HepG2 (cell line): Measurements from ENCODE around the gene PRMT5. TPM values are rescaled to one million over a fixed set of nuclear protein-coding genes. Genes with fewer than 3 reads are reported as not detected.

Source experiments
- CBX2 ChIP-seq, 2 experiments: fragments of 200-600 bp in 1 of 2; sonication (generic); formaldehyde crosslinking in 1 of 2; IDR thresholded peaks; 2 replicates each; pipeline versions ENCODE4 v1.7.0 to v1.8.1; 2018 to 2022; ENCODE audit warnings: low read depth in 2 of 2, low read length in 1 of 2, mild to moderate bottlenecking in 1 of 2, missing genetic modification reagents in 1 of 2
- DMAP1 ChIP-seq: IDR thresholded peaks from 2 replicates; pipeline ENCODE4 v1.6.1; 2016
- EED ChIP-seq: sonication (generic); formaldehyde crosslinking; IDR thresholded peaks from 2 replicates; pipeline ENCODE4 v1.5.0; 2020; ENCODE audit warnings: mild to moderate bottlenecking, missing genetic modification reagents
- PHF5A ChIP-seq: IDR thresholded peaks from one replicate; pipeline ENCODE4 v1.6.1; 2018; ENCODE audit warnings: low read depth, missing genetic modification reagents; ENCODE audit not compliant: unreplicated experiment
- SETDB1 ChIP-seq: sonication (generic); formaldehyde crosslinking; IDR thresholded peaks from 2 replicates; pipeline ENCODE4 v1.5.1; 2020; ENCODE audit warnings: missing genetic modification reagents, mild to moderate bottlenecking, borderline replicate concordance
- SNAI1 ChIP-seq: sonication (generic); formaldehyde crosslinking; IDR thresholded peaks from 2 replicates; pipeline ENCODE4 v1.5.0; 2020; ENCODE audit warnings: mild to moderate bottlenecking, missing genetic modification reagents, borderline replicate concordance
- TOPORS ChIP-seq: sonication (generic); formaldehyde crosslinking; IDR thresholded peaks from 2 replicates; pipeline ENCODE4 v1.8.0; 2023; ENCODE audit warnings: mild to moderate bottlenecking, missing genetic modification reagents
- YEATS2 ChIP-seq: sonication (generic); formaldehyde crosslinking; IDR thresholded peaks from 2 replicates; pipeline ENCODE4 v1.4.0; 2020; ENCODE audit warnings: missing genetic modification reagents, borderline replicate concordance
- ZNF12 ChIP-seq: sonication (generic); formaldehyde crosslinking; IDR thresholded peaks from 2 replicates; pipeline ENCODE4 v1.5.0; 2020; ENCODE audit warnings: missing genetic modification reagents
- ZNF253 ChIP-seq: sonication (generic); formaldehyde crosslinking; IDR thresholded peaks from 2 replicates; pipeline ENCODE4 v1.8.0; 2022; ENCODE audit warnings: mild to moderate bottlenecking, missing genetic modification reagents, borderline replicate concordance
- ZNF331 ChIP-seq: sonication (generic); formaldehyde crosslinking; IDR thresholded peaks from 2 replicates; pipeline ENCODE4 v1.4.0; 2020; ENCODE audit warnings: missing genetic modification reagents
- polyA plus RNA-seq, 8 experiments: library from polyadenylated mRNA; depleted of rRNA in 3 of 8; stranded (reverse) in 7 of 8; unstranded in 1 of 8; fragments of >200 nt; fragmentation: Illumina TruSeq in 4 of 8; extraction: Trizol in 4 of 8; gene quantifications; 2 replicates each; pipeline versions ENCODE4 v1.2.1 to v1.2.3, GENCODE V29; 2011 to 2016; ENCODE audit warnings: low read depth in 4 of 8, missing spikeins in 1 of 8, mixed read lengths in 1 of 8; ENCODE audit not compliant: insufficient read depth in 1 of 8
- total RNA-seq, 5 experiments: library from RNA; depleted of rRNA; stranded (reverse); fragments of >200 nt; fragmentation: Illumina TruSeq; extraction: Trizol; gene quantifications; 2 replicates each; pipeline ENCODE4 v1.2.3, GENCODE V29; 2016; ENCODE audit warnings: low read depth in 1 of 5
- TF ChIP-seq, protein P1 (sequence below): sonication (generic); formaldehyde crosslinking; IDR thresholded peaks from one replicate; pipeline ENCODE4 v1.5.1; 2020; ENCODE audit warnings: mild to moderate bottlenecking, missing genetic modification reagents; ENCODE audit errors: not compliant biosample characterization
- TF ChIP-seq, protein P2 (sequence below): fragments of 450-650 bp; IDR thresholded peaks from 2 replicates; pipeline ENCODE4 v1.6.1; 2016
- TF ChIP-seq, protein P3 (sequence below): IDR thresholded peaks from 2 replicates; pipeline ENCODE4 v1.6.1; 2018; ENCODE audit warnings: missing genetic modification reagents, mild to moderate bottlenecking, missing compliant biosample characterization
- TF ChIP-seq, protein P4 (sequence below): sonication (generic); formaldehyde crosslinking; IDR thresholded peaks from 2 replicates; pipeline ENCODE4 v1.8.1; 2022; ENCODE audit warnings: mild to moderate bottlenecking, missing genetic modification reagents

The PRMT5 gene
- total and polyA plus RNA-seq, 2 of the 13 experiments (the other 11 are each of a cell fraction or from before 2014, with no cell fraction given): 210 to 354 TPM

DNA sequence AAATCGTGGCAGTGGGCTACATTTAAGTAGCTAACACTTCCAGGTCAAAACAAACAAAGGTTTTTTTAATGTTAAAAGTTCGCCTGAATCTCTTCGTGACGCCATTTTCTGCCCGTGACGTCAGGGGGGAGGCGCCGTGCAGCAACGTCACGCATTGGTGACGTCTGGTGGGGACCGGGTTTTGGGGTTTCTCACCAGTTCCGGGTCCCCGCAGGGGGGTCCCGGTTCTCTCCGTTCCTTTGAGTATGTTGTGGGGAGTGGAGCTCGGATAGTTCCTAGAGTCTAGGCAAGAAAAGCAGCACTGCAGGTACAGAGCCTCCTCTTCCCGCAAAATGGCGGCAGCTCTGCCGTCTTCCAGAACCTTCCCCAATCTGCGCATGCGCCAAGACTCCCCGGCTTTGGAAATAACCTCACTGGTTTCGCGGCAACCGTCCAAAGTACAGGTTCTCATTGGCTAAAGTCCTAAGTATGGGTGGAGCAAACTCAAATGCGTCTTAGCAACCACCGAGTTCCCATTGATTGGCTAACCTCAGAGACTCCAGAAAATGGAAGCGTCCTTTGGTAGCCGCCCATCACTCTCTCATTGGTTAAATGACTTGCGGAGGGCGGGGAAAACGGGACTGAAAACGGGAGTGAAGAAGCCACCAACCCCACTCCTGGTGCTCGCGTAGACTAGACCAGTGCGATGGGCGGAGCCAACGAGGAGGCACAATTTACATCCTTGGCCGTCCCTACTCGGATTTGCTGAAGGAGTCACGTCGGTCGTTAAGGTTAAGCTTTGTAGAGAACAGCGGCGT is 10.2 kb downstream of the PRMT5 start, which contains the start of gene RBM23 (continued):
- TF ChIP-seq, protein P1, sequence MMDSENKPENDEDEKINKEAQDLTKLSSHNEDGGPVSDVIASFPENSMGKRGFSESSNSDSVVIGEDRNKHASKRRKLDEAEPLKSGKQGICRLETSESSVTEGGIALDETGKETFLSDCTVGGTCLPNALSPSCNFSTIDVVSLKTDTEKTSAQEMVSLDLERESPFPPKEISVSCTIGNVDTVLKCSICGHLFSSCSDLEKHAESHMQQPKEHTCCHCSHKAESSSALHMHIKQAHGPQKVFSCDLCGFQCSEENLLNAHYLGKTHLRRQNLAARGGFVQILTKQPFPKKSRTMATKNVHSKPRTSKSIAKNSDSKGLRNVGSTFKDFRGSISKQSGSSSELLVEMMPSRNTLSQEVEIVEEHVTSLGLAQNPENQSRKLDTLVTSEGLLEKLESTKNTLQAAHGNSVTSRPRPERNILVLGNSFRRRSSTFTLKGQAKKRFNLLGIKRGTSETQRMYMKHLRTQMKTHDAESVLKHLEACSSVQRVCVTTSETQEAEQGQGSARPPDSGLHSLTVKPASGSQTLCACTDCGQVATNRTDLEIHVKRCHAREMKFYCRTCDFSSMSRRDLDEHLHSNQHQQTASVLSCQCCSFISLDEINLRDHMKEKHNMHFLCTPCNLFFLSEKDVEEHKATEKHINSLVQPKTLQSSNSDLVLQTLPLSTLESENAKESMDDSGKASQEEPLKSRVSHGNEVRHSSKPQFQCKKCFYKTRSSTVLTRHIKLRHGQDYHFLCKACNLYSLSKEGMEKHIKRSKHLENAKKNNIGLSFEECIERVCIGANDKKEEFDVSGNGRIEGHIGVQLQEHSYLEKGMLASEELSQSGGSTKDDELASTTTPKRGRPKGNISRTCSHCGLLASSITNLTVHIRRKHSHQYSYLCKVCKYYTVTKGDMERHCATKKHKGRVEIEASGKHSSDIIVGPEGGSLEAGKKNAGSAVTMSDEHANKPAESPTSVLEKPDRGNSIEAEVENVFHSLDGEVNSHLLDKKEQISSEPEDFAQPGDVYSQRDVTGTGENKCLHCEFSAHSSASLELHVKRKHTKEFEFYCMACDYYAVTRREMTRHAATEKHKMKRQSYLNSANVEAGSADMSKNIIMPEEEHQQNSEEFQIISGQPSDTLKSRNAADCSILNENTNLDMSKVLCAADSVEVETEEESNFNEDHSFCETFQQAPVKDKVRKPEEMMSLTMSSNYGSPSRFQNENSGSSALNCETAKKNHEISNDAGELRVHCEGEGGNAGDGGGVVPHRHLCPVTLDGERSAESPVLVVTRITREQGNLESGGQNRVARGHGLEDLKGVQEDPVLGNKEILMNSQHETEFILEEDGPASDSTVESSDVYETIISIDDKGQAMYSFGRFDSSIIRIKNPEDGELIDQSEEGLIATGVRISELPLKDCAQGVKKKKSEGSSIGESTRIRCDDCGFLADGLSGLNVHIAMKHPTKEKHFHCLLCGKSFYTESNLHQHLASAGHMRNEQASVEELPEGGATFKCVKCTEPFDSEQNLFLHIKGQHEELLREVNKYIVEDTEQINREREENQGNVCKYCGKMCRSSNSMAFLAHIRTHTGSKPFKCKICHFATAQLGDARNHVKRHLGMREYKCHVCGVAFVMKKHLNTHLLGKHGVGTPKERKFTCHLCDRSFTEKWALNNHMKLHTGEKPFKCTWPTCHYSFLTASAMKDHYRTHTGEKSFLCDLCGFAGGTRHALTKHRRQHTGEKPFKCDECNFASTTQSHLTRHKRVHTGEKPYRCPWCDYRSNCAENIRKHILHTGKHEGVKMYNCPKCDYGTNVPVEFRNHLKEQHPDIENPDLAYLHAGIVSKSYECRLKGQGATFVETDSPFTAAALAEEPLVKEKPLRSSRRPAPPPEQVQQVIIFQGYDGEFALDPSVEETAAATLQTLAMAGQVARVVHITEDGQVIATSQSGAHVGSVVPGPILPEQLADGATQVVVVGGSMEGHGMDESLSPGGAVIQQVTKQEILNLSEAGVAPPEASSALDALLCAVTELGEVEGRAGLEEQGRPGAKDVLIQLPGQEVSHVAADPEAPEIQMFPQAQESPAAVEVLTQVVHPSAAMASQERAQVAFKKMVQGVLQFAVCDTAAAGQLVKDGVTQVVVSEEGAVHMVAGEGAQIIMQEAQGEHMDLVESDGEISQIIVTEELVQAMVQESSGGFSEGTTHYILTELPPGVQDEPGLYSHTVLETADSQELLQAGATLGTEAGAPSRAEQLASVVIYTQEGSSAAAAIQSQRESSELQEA (CRISPR knock-in tag): peak; percentile 10
- TF ChIP-seq ZNF253: no peak
- TF ChIP-seq, protein P2, sequence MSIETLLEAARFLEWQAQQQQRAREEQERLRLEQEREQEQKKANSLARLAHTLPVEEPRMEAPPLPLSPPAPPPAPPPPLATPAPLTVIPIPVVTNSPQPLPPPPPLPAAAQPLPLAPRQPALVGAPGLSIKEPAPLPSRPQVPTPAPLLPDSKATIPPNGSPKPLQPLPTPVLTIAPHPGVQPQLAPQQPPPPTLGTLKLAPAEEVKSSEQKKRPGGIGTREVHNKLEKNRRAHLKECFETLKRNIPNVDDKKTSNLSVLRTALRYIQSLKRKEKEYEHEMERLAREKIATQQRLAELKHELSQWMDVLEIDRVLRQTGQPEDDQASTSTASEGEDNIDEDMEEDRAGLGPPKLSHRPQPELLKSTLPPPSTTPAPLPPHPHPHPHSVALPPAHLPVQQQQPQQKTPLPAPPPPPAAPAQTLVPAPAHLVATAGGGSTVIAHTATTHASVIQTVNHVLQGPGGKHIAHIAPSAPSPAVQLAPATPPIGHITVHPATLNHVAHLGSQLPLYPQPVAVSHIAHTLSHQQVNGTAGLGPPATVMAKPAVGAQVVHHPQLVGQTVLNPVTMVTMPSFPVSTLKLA: no peak
- TF ChIP-seq, protein P3, sequence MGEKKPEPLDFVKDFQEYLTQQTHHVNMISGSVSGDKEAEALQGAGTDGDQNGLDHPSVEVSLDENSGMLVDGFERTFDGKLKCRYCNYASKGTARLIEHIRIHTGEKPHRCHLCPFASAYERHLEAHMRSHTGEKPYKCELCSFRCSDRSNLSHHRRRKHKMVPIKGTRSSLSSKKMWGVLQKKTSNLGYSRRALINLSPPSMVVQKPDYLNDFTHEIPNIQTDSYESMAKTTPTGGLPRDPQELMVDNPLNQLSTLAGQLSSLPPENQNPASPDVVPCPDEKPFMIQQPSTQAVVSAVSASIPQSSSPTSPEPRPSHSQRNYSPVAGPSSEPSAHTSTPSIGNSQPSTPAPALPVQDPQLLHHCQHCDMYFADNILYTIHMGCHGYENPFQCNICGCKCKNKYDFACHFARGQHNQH (CRISPR knock-in tag): no peak
- TF ChIP-seq DMAP1: no peak
- TF ChIP-seq SETDB1: no peak
- no peak for TF ChIP-seq ZNF331 (CRISPR knock-in tag)
- TF ChIP-seq EED (CRISPR knock-in tag): no peak
- TF ChIP-seq TOPORS (CRISPR knock-in tag): no peak
- TF ChIP-seq, protein P4, sequence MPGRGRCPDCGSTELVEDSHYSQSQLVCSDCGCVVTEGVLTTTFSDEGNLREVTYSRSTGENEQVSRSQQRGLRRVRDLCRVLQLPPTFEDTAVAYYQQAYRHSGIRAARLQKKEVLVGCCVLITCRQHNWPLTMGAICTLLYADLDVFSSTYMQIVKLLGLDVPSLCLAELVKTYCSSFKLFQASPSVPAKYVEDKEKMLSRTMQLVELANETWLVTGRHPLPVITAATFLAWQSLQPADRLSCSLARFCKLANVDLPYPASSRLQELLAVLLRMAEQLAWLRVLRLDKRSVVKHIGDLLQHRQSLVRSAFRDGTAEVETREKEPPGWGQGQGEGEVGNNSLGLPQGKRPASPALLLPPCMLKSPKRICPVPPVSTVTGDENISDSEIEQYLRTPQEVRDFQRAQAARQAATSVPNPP (CRISPR knock-in tag): 0 out of 2 replicates have a peak, but pooled peaks have one; percentile 46
- no peak for TF ChIP-seq SNAI1 (CRISPR knock-in tag)
- no peak for TF ChIP-seq PHF5A
- no peak for TF ChIP-seq YEATS2 (CRISPR knock-in tag)
- no peak for TF ChIP-seq CBX2 (IDR thresholded peaks at IDR 0.05; ENCODE audit: low read depth, low read length)
- no peak for TF ChIP-seq CBX2 (CRISPR knock-in tag; IDR thresholded peaks at IDR 0.05; ENCODE audit: low read depth)
- TF ChIP-seq ZNF12 (CRISPR knock-in tag): no peak
